GM12872 (cell line): ENCODE data around the gene PEPD.

Experiments used
- CTCF ChIP-seq: IDR thresholded peaks from 3 replicates; pipeline ENCODE4 v1.5.1; 2011; ENCODE audit warnings: low read depth, mild to moderate bottlenecking, low read length, moderate library complexity; ENCODE audit not compliant: insufficient read depth

PEPD gene

DNA sequence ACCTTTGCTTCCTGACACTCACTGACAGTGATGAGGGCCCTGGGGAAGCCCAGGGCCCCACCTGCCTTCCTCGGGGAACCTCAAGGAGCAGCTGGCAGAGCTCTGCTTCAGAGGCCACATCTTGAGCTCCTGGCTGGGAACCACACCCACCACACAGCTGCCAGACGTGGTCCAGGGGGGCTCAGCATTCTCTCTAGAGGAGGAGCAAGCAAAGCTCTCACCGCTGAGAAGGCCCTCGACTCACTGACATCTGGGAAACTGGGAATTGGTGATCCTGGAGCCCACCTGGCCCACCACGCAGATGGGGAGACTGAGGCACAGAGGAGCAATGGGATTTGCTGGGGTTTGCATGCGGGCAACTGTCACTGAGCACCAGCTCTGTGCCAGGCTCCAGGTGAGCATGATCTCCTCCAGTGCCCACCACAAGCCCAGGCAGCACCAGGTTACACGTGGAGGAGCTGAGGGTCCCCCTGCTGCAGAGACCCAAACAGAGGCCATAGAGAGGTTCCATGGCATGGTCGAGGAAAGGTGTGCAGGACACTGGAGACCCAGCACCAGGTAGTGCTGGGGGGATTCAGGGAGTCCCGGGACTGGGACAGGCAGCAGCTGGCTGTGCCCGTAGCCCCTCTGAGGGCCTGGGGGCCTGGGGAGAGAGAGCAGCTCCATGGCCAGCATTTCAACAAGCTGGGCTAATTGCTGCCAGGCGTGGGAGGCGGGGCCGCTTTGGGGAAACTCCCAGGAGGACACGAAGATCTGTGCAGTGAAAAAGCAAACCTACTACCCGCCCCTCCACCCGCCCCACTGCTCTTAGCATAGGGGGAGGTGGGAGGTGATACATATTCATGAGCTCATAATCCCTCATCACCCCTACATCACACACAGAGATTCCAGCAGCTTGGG, 33.4 kb downstream of the PEPD start:
- no peak for TF ChIP-seq CTCF

- TF ChIP-seq CTCF = no peak
These were observed 34.4 kb downstream of the PEPD start for GRCh38 chr19:33486936-33487811.

DNA sequence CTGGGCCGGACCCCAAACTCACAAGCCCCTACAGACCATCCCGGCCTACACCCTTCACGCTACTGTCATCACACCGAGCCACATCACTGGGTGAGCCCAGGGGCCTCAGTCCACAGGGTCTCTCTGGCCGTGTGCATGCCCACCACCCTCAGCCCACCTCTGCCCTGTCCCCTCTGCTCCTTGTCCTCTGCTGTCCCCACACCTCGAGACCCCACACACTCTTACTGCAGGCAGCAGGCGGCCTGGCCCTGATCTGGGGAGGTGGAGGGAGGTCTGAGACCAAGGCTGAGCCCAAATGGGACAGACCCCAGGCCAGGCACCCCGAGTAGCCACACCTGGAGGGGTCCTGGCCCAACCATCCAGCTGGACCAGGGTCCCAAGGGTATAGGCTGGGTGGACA, 35.2 kb downstream of the PEPD start:
- TF ChIP-seq CTCF = no peak

- no peak for TF ChIP-seq CTCF
These were observed 37.3 kb downstream of the PEPD start for GRCh38 chr19:33484226-33484774.

DNA sequence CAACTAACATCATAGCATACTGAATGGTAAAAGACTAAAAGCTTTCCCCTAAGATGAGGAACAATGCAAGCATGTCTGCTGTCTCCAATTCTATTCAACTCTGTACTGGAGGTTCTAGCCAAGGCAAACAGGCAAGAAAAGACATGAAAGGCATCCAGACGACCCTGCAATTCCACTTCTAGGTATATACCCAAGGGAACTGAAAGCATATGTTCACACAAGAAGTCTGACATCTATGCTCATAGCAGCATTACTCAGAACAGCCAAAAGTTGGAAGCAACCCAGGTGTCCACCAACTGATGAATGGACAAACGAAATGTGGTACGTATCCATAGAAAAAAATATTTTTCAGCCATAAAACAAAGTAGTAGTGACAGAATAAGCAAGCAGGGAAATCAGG, 39.1 kb downstream of the PEPD start:
- TF ChIP-seq CTCF = no peak

GRCh38 chr19:33481863-33482262, 39.7 kb downstream of the PEPD start:
- no peak for TF ChIP-seq CTCF

GRCh38 chr19:33477781-33478180, 43.8 kb downstream of the PEPD start:
- no peak for TF ChIP-seq CTCF
